ENCODE results near the gene SLC39A11. TPM values are rescaled to one million over a fixed set of nuclear protein-coding genes. Genes with fewer than 3 reads are reported as not detected.
"Not testable (repeated sequence)": the region's sequence is repeated elsewhere in the genome, so short reads cannot be mapped to it uniquely, and the experiment has no call there.

Gene SLC39A11
- total RNA-seq, 1 experiment from 2014 or later = 24.8 TPM

- no peak for DNase-seq (ENCODE audit: low read depth)
- in situ Hi-C loops (cut with HindIII; ENCODE audit: low pct_unique_long_range_greater_than_20kb, low sequenced_read_pairs) = no loop called here
These were observed 2.9 kb downstream of the SLC39A11 start for GRCh38 chr17:73089322-73090317.

- in situ Hi-C loops (cut with HindIII; ENCODE audit: low pct_unique_long_range_greater_than_20kb, low sequenced_read_pairs) = no loop called here
These were observed 3.9 kb downstream of the SLC39A11 start for GRCh38 chr17:73088561-73088960.

GRCh38 chr17:73083432-73083831 is 9.1 kb downstream of the SLC39A11 start:
- no peak for DNase-seq (ENCODE audit: low read depth)
- in situ Hi-C loops (cut with HindIII; ENCODE audit: low pct_unique_long_range_greater_than_20kb, low sequenced_read_pairs) = no loop called here

More at GRCh38 chr17:73088561-73088960, 3.9 kb downstream of the SLC39A11 start:
- no peak for DNase-seq (ENCODE audit: low read depth)

DNA sequence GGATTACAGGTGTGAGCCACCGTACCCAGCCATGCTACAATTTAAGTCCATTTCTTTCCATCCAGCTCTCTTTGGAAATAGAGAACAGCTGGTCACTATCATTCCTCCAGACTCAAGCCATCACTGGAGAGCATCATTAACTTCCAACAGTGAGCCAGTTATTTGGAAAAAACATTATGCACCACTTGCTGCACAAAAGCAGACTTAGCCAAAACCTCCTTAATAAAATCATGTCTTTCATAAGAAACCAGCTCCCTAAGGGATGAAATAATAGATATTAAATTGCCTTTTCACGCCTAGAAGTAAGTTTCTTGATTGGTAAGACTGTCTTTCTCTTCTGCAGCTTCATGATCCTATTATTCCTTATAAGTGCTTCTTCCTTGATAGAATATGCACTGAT is 17.9 kb downstream of the SLC39A11 start:
- in situ Hi-C loops (cut with HindIII; ENCODE audit: low pct_unique_long_range_greater_than_20kb, low sequenced_read_pairs) = no loop called here
- no peak for DNase-seq (ENCODE audit: low read depth)

- in situ Hi-C loops (cut with HindIII; ENCODE audit: low pct_unique_long_range_greater_than_20kb, low sequenced_read_pairs) = no loop called here
- DNase-seq (ENCODE audit: low read depth) = no peak
These were observed 20.1 kb downstream of the SLC39A11 start for GRCh38 chr17:73072219-73072962.

- DNase-seq (ENCODE audit: low read depth) = no peak
- in situ Hi-C loops (cut with HindIII; ENCODE audit: low pct_unique_long_range_greater_than_20kb, low sequenced_read_pairs) = no loop called here
These were observed 21.2 kb downstream of the SLC39A11 start for GRCh38 chr17:73071066-73071999.

- DNase-seq (ENCODE audit: low read depth) = no peak
- in situ Hi-C loops (cut with HindIII; ENCODE audit: low pct_unique_long_range_greater_than_20kb, low sequenced_read_pairs) = no loop called here
These were observed 22.6 kb downstream of the SLC39A11 start for GRCh38 chr17:73069841-73070240.

DNA sequence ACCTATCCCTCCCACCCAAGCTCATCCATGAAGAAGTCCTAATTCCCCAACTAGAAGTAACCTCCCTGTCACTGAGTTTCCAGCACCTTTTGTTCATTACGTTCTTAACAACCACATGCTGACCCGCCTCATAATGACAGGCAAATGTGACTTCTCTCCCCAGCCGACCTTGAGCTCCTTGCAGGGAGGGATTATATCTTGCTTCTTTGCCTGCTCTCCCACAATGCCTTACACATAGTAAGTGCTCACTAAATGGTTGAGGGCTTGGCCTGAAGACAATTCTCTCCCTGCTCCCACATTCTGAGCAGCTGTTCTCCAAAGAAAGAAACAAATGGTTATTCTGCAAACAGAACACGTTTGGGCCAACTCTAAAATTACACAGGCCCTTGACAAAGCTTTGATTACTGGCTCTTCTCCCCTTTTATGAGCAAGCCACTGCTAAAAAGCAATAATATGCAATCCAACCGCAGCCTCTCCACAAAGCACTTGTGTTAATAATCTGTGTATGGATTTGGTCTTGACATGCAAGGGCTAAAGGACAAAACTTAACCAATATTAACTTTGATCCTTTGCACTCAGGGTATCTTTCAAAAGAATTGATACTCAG is 23.2 kb downstream of the SLC39A11 start:
- no peak for DNase-seq (ENCODE audit: low read depth)
- in situ Hi-C loops (cut with HindIII; ENCODE audit: low pct_unique_long_range_greater_than_20kb, low sequenced_read_pairs) = no loop called here

DNA sequence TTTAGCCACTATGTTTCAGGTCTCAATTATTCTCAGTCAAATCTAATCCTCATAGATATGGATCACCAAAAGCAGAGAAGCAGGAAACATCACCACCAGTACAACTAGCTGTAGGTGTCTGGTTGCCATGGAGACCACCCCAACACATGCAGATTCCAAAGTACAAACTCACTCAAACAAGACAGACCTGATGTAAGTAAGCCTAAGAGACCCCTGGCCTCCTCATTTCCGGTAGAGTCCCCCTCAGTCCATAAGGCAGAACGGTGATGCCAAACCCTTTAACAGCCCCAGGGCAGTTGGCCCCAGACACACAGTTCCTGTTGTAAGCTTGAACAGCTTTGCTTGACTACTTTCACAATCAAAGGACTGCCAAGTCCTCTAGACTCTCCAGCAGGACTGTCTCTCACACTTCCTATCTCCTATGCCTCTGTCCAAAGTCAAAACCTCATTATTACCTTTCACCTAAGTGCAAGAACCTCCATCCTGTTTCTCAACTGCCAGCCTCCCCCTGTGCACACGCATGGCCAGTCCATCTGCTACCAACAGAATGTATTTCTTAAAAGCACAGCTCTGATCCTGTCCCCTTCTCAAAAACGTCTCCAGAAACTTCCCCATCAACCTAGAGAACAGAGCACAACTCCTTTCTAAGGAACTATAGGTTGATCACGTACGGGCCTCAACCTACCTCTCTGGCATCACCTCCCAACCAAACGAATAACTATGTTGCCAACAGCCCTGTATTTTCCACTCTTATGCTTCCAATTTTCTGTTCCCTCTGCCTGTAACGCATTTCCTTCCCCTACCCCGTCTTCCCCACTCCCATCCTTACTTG is 23.9 kb downstream of the SLC39A11 start:
- DNase-seq (ENCODE audit: low read depth) = peak; percentile 65
- in situ Hi-C loops (cut with HindIII; ENCODE audit: low pct_unique_long_range_greater_than_20kb, low sequenced_read_pairs) = no loop called here

GRCh38 chr17:73067699-73068098 is 24.8 kb downstream of the SLC39A11 start:
- in situ Hi-C loops (cut with HindIII; ENCODE audit: low pct_unique_long_range_greater_than_20kb, low sequenced_read_pairs) = not testable (repeated sequence)
- DNase-seq (ENCODE audit: low read depth) = peak; percentile 19

DNA sequence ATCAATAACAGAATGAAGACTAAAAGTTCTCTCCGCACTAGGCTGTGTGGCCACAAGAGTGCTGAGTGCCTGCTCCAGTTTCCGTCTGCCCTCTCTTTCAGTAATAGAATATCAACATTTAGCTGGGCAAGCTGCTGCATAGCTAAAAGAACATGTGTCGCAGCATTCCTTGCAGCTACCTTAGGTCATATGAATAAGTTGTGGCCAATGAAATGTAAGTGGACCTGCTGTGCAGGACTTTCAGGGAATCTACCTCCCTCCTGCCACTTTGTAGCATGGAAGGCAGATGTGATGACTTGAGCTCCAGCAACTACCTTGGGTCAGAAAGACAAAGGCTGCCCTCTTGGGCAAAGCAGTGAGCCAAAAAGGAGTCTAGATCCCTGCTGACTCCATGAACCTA is 25.4 kb downstream of the SLC39A11 start:
- no peak for DNase-seq (ENCODE audit: low read depth)

GRCh38 chr17:73066148-73066884 is 26.2 kb downstream of the SLC39A11 start:
- in situ Hi-C loops (cut with HindIII; ENCODE audit: low pct_unique_long_range_greater_than_20kb, low sequenced_read_pairs) = no loop called here
- DNase-seq (ENCODE audit: low read depth) = no peak

More for the DNA sequence above, 25.4 kb downstream of the SLC39A11 start:
- in situ Hi-C loops (cut with HindIII; ENCODE audit: low pct_unique_long_range_greater_than_20kb, low sequenced_read_pairs) = no loop called here

- in situ Hi-C loops (cut with HindIII; ENCODE audit: low pct_unique_long_range_greater_than_20kb, low sequenced_read_pairs) = no loop called here
- DNase-seq (ENCODE audit: low read depth) = no peak
These were observed 27.1 kb downstream of the SLC39A11 start for GRCh38 chr17:73065376-73065775.

GRCh38 chr17:73064084-73064938 is 28.2 kb downstream of the SLC39A11 start:
- in situ Hi-C loops (cut with HindIII; ENCODE audit: low pct_unique_long_range_greater_than_20kb, low sequenced_read_pairs) = no loop called here
- no peak for DNase-seq (ENCODE audit: low read depth)

DNA sequence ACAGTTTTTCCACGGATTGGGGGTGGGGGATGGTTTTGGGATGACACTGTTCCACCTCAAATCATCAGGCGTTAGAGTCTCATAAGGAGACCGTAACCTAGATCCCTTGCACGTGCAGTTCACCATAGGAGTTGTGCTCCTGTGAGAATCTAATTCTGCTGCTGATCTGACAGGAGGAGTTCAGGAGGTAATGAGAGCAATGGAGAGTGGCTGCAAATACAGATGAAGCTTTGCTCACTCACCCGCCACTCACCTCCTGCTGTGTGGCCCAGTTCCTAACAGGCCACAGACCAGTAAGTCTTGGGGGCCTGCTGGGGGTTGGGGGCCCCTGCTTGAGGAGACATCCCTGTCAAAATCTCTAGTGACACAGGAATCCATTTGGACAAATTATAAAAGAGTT is 29.8 kb downstream of the SLC39A11 start:
- in situ Hi-C loops (cut with HindIII; ENCODE audit: low pct_unique_long_range_greater_than_20kb, low sequenced_read_pairs) = no loop called here
- no peak for DNase-seq (ENCODE audit: low read depth)

- no peak for DNase-seq (ENCODE audit: low read depth)
- in situ Hi-C loops (cut with HindIII; ENCODE audit: low pct_unique_long_range_greater_than_20kb, low sequenced_read_pairs) = no loop called here
These were observed 31.3 kb downstream of the SLC39A11 start for GRCh38 chr17:73061161-73061560.
